Tibial artery (tissue), 4 donors: ENCODE data around the gene ZNF563.

Source experiments
- DNase-seq, 2 donors: peaks; one replicate each; pipeline ENCODE4 v3.0.0-alpha.2; 2019
- H3K27ac ChIP-seq, 2 donors: fragments of 200-600 bp; sonication (generic) in 1 of 2; 1 replicate in 1 of 2; 2 replicates in 1 of 2; pipeline ENCODE4 v1.5.1; 2018 to 2019; ENCODE audit warnings: mild to moderate bottlenecking in 1 of 2
- H3K27me3 ChIP-seq, 2 donors: fragments of 200-600 bp; sonication (generic) in 1 of 2; one replicate each; pipeline versions ENCODE4 v1.5.1 to v1.6.0; 2016 to 2019
- H3K36me3 ChIP-seq, 3 donors: fragments of 200-600 bp; sonication (generic) in 2 of 3; one replicate each; pipeline ENCODE4 v1.5.1; 2016 to 2019; ENCODE audit warnings: mild to moderate bottlenecking in 2 of 3
- H3K4me1 ChIP-seq, 4 donors: fragments of 200-600 bp; sonication (generic) in 2 of 4; 1 replicate in 3 of 4; 2 replicates in 1 of 4; pipeline ENCODE4 v1.5.1; 2016 to 2019
- H3K4me3 ChIP-seq, 2 donors: fragments of 200-600 bp; sonication (generic) in 1 of 2; 1 replicate in 1 of 2; 2 replicates in 1 of 2; pipeline ENCODE4 v1.5.1; 2018 to 2019; ENCODE audit warnings: mild to moderate bottlenecking in 2 of 2
- H3K9me3 ChIP-seq, 3 donors: fragments of 200-600 bp; sonication (generic) in 1 of 3; one replicate each; pipeline ENCODE4 v1.5.1; 2016 to 2019
- CTCF ChIP-seq, 2 experiments: fragments of 200-600 bp in 1 of 2; fragments of 450-650 bp in 1 of 2; IDR thresholded peaks; one replicate each; pipeline ENCODE4 v1.5.1; 2017 to 2019; ENCODE audit warnings: antibody characterized with exemption in 2 of 2, mild to moderate bottlenecking in 1 of 2, moderate library complexity in 1 of 2
- intact Hi-C: fragments of 100-400 bp; cut with DNase I; formaldehyde crosslinking; loops from one replicate; pipeline ENCODE4 v1.15.0; 2023; ENCODE audit warnings: low total_unique reads

Gene ZNF563

DNA sequence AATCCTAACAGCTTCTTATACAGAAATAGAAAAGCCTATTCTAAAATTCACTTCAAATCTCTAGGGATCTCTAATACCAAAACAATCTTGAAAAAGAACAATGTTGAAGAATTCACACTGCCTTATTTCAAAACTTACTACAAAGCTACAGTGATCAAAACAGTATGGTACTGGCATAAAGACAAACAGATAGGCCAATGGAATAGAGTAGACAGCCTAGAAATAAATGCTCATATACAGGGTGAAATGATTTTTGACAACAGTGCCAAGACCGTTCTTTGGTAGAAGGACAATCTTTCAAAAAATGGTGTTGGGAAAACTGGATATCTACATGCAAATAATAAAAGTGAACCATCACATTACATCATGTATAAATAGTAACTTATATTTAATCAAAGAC, 11.8 kb upstream of the ZNF563 start:
- no peak for DNase-seq
- intact Hi-C loops = no loop called here
- H3K36me3 ChIP-seq = peaks cover 12 to 32% (median 18%) of the 10 kb centered on the region in 3 donors
- no peak overlapping the region for H3K27ac ChIP-seq
- no peak for TF ChIP-seq CTCF (IDR thresholded peaks at IDR 0.05)
- H3K4me1 ChIP-seq = no peaks in the 10 kb centered on the region
- H3K27me3 ChIP-seq = no peaks in the 10 kb centered on the region
- no peak overlapping the region for H3K4me3 ChIP-seq
- peaks cover 5 to 67% (median 35%) of the 10 kb centered on the region in 3 donors for H3K9me3 ChIP-seq

DNA sequence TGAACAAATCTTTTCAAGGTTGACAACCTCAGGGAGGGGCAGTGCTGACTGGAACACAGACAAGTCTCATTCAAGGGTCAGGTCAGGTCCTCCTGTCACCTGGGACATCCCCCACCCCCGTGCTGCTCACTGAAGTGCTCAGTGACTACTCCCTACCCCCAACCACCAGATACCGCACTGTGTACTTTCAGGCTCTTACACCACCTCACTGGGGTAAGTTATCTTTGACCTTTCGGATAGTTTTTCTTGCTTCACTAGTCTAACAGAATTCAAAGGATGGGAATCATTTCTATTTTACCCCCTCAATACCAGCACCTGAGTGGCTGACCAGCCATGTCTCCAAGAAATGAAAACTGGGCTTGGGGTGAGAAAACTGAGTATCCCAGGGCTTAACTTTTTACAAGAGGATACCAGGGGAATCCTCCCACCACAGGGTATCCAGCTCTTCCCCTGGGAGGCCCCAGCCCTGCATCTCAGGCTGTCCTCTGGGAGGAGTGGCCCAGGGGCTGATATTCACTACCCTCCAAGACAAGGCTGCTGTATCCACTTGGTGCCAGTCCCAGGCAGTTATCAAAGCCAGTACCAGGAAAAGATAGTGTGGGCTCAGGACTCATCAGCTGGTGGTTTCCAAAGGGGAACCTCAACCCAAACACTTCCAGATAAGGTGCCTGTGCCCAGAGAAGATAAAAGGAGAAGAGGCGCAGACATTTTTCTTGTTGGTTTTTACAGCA, 2.1 kb downstream of the ZNF563 start:
- no peaks in the 10 kb centered on the region for H3K27me3 ChIP-seq
- no peak for TF ChIP-seq CTCF (IDR thresholded peaks at IDR 0.05)
- DNase-seq = no peak
- H3K4me3 ChIP-seq = no peak overlapping the region
- H3K4me1 ChIP-seq = peaks cover 0 to 11% (median 4%) of the 10 kb centered on the region in 4 donors
- peak overlapping the region in 1 of 2 donors; percentile 96 for H3K27ac ChIP-seq
- intact Hi-C loops = no loop called here
- no peaks in the 10 kb centered on the region for H3K36me3 ChIP-seq
- no peaks in the 10 kb centered on the region for H3K9me3 ChIP-seq

DNA sequence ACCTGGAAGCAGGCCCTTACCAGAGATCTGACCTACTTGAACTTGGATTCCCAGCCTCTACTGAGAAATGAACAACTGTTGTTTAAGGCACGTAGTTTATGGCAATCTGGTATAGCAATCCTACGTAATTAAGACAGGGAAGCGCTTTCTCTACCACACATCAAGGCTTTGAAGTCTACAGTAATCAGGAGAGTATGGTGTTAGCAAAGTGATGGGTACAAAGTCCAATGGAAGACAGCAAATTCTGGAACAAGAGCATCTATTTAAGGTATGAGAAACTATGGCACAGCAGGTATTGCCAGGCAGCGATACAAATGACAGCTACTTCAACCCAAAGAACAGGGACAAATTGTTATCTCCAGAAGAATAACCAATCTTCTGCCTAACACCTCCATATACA, 3.1 kb downstream of the ZNF563 start:
- Histone ChIP-seq H3K27me3 (no peaks in the 10 kb centered on the region), H3K36me3 (no peaks in the 10 kb centered on the region), H3K4me1 (peaks cover 0 to 11% (median 4%) of the 10 kb centered on the region in 4 donors), H3K9me3 (no peaks in the 10 kb centered on the region), H3K27ac (no peak overlapping the region), H3K4me3 (no peak overlapping the region)
- DNase-seq = no peak
- no peak for TF ChIP-seq CTCF (IDR thresholded peaks at IDR 0.05)
- intact Hi-C loops = no loop called here

- no peak overlapping the region for H3K27ac ChIP-seq
- H3K9me3 ChIP-seq = no peaks in the 10 kb centered on the region
- intact Hi-C loops = no loop called here
- DNase-seq = no peak
- TF ChIP-seq CTCF (IDR thresholded peaks at IDR 0.05) = no peak
- H3K4me3 ChIP-seq = no peak overlapping the region
- no peaks in the 10 kb centered on the region for H3K27me3 ChIP-seq
- no peaks in the 10 kb centered on the region for H3K4me1 ChIP-seq
- H3K36me3 ChIP-seq = peaks cover 20 to 28% (median 22%) of the 10 kb centered on the region in 3 donors
These were observed 7.7 kb downstream of the ZNF563 start for GRCh38 chr19:12325690-12326089.

- TF ChIP-seq CTCF (IDR thresholded peaks at IDR 0.05) = no peak
- H3K9me3 ChIP-seq = peaks cover 0 to 18% (median 5%) of the 10 kb centered on the region in 3 donors
- DNase-seq = no peak
- H3K36me3 ChIP-seq = peaks cover 56 to 63% (median 59%) of the 10 kb centered on the region in 3 donors
- no peak overlapping the region for H3K4me3 ChIP-seq
- H3K27me3 ChIP-seq = no peaks in the 10 kb centered on the region
- no peaks in the 10 kb centered on the region for H3K4me1 ChIP-seq
- intact Hi-C loops = no loop called here
- H3K27ac ChIP-seq = no peak overlapping the region
These were observed 14.5 kb downstream of the ZNF563 start for GRCh38 chr19:12318782-12319413.
